Vagina (tissue), 2 donors: Measurements from ENCODE around the gene ABCC1.

ENCODE experiments used
- CTCF ChIP-seq, 3 experiments: fragments of 450-650 bp in 2 of 3; fragments of 200-600 bp in 1 of 3; sonication (generic) in 1 of 3; IDR thresholded peaks; one replicate each; pipeline ENCODE4 v1.5.1; 2017 to 2019; ENCODE audit warnings: antibody characterized with exemption in 3 of 3, mild to moderate bottlenecking in 2 of 3, moderate library complexity in 2 of 3
- POLR2A ChIP-seq, 2 donors: fragments of 450-650 bp; IDR thresholded peaks; one replicate each; pipeline ENCODE4 v1.6.1; 2017; ENCODE audit warnings: antibody characterized with exemption in 2 of 2, mild to moderate bottlenecking in 2 of 2, moderate library complexity in 2 of 2
- POLR2AphosphoS5 ChIP-seq, 2 donors: sonication (generic); formaldehyde crosslinking; IDR thresholded peaks; one replicate each; pipeline ENCODE4 v1.9.0; 2017; ENCODE audit warnings: antibody characterized with exemption in 2 of 2, mild to moderate bottlenecking in 2 of 2, low read depth in 1 of 2; ENCODE audit not compliant: insufficient read depth in 1 of 2

DNA sequence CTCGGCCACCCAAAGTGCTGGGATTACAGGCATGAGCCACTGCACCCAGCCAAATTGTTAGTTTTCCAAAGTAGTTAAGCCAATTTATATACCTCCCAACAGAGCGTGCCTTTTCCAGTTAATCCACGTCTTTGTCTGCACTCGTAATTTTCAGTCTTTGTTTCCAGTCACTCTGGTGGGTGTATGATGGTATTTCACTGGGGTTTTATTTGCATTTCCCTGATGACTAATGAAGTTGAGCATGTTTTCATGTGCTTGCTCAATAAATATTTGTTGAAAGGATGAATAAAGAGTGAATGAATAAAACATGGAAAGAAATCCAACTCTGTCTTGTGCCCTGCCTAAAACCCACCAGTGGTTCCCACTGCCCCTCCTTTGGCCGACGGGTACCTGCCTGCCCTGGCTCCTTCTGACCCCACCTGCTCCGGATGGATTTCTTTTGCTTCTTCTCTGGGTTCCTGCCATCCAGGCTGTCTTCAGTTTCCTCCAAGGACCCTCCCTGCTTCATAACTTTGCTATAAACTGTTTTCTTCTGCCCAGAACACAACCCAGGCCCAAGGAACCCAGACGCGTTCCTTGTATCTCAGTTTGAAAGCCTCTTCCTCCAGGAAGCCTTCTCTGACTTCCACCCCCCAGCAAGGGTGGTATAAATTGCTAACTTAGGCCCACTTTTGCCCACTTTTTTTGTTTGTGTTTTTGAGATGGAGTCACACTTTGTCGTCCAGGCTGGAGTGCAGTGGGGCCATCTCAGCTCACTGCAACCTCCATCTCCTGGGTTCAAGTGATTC is 3.0 kb upstream of the ABCC1 start:
- peak in 1 of 3 experiments; percentile 8 for TF ChIP-seq CTCF (IDR thresholded peaks at IDR 0.05)
- TF ChIP-seq POLR2A (IDR thresholded peaks at IDR 0.05), result no peak
- peak in 1 of 2 donors; percentile 76 for TF ChIP-seq POLR2AphosphoS5 (IDR thresholded peaks at IDR 0.05; ENCODE audit: insufficient read depth in 1 of 2, low read depth in 1 of 2)
